Adrenal gland (tissue), 5 donors: Measurements from ENCODE around the gene HIRA.

Experiments used
- POLR2A ChIP-seq, 2 donors: fragments of 450-650 bp; IDR thresholded peaks; one replicate each; pipeline ENCODE4 v1.6.1; 2017; ENCODE audit warnings: antibody characterized with exemption in 2 of 2, mild to moderate bottlenecking in 2 of 2, moderate library complexity in 1 of 2
- TF ChIP-seq, protein P1 (sequence below), 6 experiments: fragments of 450-650 bp in 4 of 6; fragments of 200-600 bp in 2 of 6; sonication (generic) in 1 of 6; IDR thresholded peaks; 1 replicate in 5 of 6; 2 replicates in 1 of 6; pipeline versions ENCODE4 v1.5.1 to v1.8.0; 2016 to 2021; ENCODE audit warnings: antibody characterized with exemption in 6 of 6, mild to moderate bottlenecking in 2 of 6, moderate library complexity in 1 of 6
- donor health status: DM: no; HTN: no; CAD: no.

DNA sequence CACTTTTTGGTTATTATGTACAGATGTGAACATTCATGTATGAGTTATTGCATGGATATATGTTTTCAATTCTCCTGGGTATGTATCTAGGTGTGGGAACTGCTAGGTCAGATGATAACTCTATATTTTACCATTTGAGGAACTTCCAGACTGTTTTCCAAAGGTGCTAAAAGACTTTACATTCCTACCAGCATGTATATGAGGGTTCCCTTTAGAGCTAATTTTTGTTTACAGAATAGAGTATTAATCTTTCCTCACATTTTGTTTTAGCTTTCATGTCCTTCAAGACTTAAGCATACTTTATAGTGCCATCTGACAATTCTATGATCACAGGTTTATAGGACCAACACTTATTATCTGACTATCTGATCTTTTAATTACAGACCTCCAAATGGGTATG lies 59.6 kb downstream of the HIRA start:
- TF ChIP-seq, protein P1, sequence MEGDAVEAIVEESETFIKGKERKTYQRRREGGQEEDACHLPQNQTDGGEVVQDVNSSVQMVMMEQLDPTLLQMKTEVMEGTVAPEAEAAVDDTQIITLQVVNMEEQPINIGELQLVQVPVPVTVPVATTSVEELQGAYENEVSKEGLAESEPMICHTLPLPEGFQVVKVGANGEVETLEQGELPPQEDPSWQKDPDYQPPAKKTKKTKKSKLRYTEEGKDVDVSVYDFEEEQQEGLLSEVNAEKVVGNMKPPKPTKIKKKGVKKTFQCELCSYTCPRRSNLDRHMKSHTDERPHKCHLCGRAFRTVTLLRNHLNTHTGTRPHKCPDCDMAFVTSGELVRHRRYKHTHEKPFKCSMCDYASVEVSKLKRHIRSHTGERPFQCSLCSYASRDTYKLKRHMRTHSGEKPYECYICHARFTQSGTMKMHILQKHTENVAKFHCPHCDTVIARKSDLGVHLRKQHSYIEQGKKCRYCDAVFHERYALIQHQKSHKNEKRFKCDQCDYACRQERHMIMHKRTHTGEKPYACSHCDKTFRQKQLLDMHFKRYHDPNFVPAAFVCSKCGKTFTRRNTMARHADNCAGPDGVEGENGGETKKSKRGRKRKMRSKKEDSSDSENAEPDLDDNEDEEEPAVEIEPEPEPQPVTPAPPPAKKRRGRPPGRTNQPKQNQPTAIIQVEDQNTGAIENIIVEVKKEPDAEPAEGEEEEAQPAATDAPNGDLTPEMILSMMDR (IDR thresholded peaks at IDR 0.05): no peak
- no peak for TF ChIP-seq POLR2A (IDR thresholded peaks at IDR 0.05)
